ENCODE data around the gene CRTC2. TPM values are rescaled to one million over a fixed set of nuclear protein-coding genes. Genes with fewer than 3 reads are reported as not detected.
A peak's percentile ranks its signal among the peaks of the same experiment; 100 is the strongest.

CRTC2 gene
- total and polyA plus RNA-seq, 9 of the 15 experiments (the other 6 are each of a cell fraction or from before 2014, with no cell fraction given), result 2.7 to 26.4 (median 10.2) TPM

DNA sequence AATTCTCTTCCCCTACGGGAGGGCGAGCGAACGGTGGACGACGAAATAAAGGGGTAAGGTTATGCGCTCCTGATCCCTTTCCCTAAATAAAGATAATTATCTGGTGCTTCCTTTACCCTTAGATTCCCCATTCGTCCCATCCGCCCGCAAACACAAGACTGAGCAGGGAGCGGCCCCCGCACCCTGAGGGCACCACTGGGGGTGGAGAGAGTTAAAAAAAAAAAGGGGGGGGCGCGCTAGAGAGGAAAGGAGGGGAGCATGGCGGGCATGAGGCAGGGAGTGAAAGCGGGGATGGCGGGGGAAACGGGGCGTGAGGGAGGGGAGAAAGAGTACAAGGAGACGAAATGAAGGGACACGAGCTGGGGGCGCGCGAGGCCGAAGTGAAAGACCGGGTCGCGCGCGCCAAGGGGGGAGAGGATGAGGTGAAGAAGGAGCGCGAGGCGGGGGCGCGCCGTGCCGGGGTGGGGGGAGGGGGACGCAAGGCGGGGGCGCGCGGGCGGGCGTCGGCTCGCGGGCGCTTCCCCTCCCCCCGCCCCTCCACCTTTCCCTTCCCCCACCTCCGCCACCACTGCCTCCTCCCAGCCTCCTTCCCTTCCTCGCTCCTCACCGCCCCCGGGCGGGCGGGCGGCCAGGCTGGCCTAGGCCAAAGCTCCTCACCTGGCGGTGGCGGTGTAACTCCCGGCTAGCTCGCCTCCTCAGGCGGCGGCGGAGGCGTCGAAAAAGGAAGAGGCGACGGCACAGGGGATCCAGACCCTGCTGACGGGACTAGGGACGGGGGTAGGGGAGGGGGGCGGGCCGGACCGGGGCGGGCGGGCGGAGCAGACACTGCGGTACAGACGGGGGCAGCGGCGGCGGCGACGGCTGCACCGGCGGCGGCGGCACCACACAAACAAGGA is 36.1 kb downstream of the CRTC2 start (continued):
- TF ChIP-seq CBFA2T2 (conservative IDR thresholded peaks at IDR 0.05) (no peak), ASH1L (IDR thresholded peaks at IDR 0.05; ENCODE audit: borderline replicate concordance, low read depth, partially characterized antibody) (no peak), KDM1A (IDR thresholded peaks at IDR 0.05) (peak in 1 of 2 experiments; percentile 52; a peak in 1 of 4 replicates), ZNF77 (CRISPR knock-in tag; IDR thresholded peaks at IDR 0.05) (no peak), ADNP (tag; IDR thresholded peaks at IDR 0.05) (no peak), ZNF79 (CRISPR knock-in tag; IDR thresholded peaks at IDR 0.05; ENCODE audit: low read depth) (no peak), GABPB1 (CRISPR knock-in tag; IDR thresholded peaks at IDR 0.05) (peak; percentile 40; the same call in 1 of the 2 replicates), SMARCE1 (IDR thresholded peaks at IDR 0.05) (0 out of 2 replicates have a peak, but pooled peaks have one; percentile 54), FIP1L1 (IDR thresholded peaks at IDR 0.05; ENCODE audit: low read depth, low read length, poor library complexity, severe bottlenecking) (peak; percentile 64), ATF1 (CRISPR knock-in tag; IDR thresholded peaks at IDR 0.05) (no peak), ATF1 (tag; IDR thresholded peaks at IDR 0.05) (no peak), HNRNPL (IDR thresholded peaks at IDR 0.05; ENCODE audit: low read depth, low read length) (no peak), ZNF140 (CRISPR knock-in tag; IDR thresholded peaks at IDR 0.05) (no peak), NR4A1 (CRISPR knock-in tag; IDR thresholded peaks at IDR 0.05) (no peak), NR4A1 (tag; IDR thresholded peaks at IDR 0.05) (no peak), ZBTB8A (IDR thresholded peaks at IDR 0.05; ENCODE audit: partially characterized antibody) (no peak), SREBF1 (IDR thresholded peaks at IDR 0.05; ENCODE audit: borderline replicate concordance, low read depth, low read length) (no peak), DIDO1 (tag; IDR thresholded peaks at IDR 0.05; ENCODE audit: low read depth) (no peak), TCF7L2 (IDR thresholded peaks at IDR 0.05; ENCODE audit: low read depth, low read length) (no peak), ZC3H11A (IDR thresholded peaks at IDR 0.05; ENCODE audit: low read depth, low read length) (no peak), IRF2 (CRISPR knock-in tag; IDR thresholded peaks at IDR 0.05) (no peak), HEY1 (CRISPR knock-in tag; IDR thresholded peaks at IDR 0.05; ENCODE audit: borderline replicate concordance) (no peak), SUPT5H (IDR thresholded peaks at IDR 0.05) (peak; percentile 69), ZNF224 (CRISPR knock-in tag; IDR thresholded peaks at IDR 0.05) (no peak), RFX5 (IDR thresholded peaks at IDR 0.05; ENCODE audit: low read depth, low read length) (no peak), GTF2F1 (IDR thresholded peaks at IDR 0.05; ENCODE audit: low read depth, low read length) (no peak), NEUROD1 (IDR thresholded peaks at IDR 0.05; ENCODE audit: borderline replicate concordance, low read depth, low read length, partially characterized antibody) (no peak), MLX (CRISPR knock-in tag; conservative IDR thresholded peaks at IDR 0.05) (no peak)
- TF ChIP-seq, protein P1, sequence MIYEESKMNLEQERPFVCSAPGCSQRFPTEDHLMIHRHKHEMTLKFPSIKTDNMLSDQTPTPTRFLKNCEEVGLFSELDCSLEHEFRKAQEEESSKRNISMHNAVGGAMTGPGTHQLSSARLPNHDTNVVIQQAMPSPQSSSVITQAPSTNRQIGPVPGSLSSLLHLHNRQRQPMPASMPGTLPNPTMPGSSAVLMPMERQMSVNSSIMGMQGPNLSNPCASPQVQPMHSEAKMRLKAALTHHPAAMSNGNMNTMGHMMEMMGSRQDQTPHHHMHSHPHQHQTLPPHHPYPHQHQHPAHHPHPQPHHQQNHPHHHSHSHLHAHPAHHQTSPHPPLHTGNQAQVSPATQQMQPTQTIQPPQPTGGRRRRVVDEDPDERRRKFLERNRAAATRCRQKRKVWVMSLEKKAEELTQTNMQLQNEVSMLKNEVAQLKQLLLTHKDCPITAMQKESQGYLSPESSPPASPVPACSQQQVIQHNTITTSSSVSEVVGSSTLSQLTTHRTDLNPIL (CRISPR knock-in tag; IDR thresholded peaks at IDR 0.05), result no peak

All from K562 (cell line).